ENCODE data around the gene MAP3K5. TPM values are rescaled to one million over a fixed set of nuclear protein-coding genes. Genes with fewer than 3 reads are reported as not detected.

MAP3K5 gene
- total and polyA plus RNA-seq, 2 of the 8 experiments (the other 6 are each of a cell fraction or from before 2014, with no cell fraction given), result 0.63 to 2.6 TPM

DNA sequence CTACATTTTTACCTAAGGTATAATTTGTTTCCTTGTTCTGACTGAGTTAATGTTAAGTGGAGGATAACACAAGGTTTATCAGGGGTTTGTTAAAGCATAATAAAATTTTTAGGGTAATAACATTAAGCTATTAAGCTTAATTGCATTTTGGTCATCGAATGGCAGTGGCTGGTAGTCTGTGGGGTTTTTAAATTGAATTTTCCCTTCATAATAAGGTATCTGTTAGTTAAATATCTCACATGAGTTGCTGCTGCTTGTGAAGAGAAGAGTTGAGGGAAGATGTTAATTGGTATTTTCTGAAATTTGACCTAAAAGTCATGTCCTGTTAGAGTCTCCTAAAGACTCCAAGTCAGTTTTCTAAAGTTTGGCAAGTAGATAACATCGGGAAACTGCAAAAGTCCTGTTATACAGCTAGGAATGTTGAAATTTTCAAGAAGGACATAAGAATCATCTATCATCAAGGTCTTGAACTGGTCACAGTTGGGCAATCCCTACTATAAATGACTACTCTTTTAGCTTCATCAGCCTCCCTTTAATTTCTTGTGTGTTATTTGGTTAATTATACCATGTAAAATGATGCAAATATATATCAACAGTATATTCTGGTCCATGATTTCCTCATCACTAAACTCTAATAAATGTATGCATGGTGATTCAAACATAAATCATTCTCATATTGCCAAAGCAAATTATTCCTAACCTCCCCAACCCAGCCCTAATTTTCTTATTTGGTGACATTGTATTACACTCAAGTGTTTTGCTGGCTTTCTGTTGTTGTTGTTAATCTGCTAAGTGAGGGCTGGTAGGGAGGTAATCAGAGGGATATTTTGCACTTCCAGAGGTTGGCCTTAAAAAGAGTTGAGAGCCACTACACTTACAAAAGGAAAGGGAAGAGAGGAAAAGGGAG is 64.0 kb downstream of the MAP3K5 start:
- no peak overlapping the region for H2AFZ ChIP-seq (ENCODE audit: low read length)
- H3K4me3 ChIP-seq (ENCODE audit: extremely low read depth in 1 of 4, insufficient read depth in 2 of 4, low read depth in 3 of 4, low read length in 4 of 4), result no peak overlapping the region
- peaks cover 0 to 1% (median 0%) of the 10 kb centered on the region in 4 experiments; a peak in 1 of 7 replicates for H3K27me3 ChIP-seq (replicated peaks in 1 of 4; ENCODE audit: control insufficient read depth in 3 of 4, extremely low read depth in 1 of 4, insufficient read depth in 3 of 4, low read length in 3 of 4)
- no peaks in the 10 kb centered on the region for H4K20me1 ChIP-seq (replicated peaks in 1 of 2; ENCODE audit: control insufficient read depth in 1 of 2, insufficient read depth in 2 of 2, low read length in 2 of 2)
- H3K36me3 ChIP-seq (ENCODE audit: control insufficient read depth in 2 of 4, insufficient read depth in 4 of 4, low read length in 3 of 4), result no peaks in the 10 kb centered on the region
- H3K18ac ChIP-seq (ENCODE audit: extremely low read depth, low read length), result no peak overlapping the region
- DNase-seq (ENCODE audit: low read depth in 1 of 2, low spot score in 2 of 2) (no peak), FAIRE-seq (no peak)
- H3K56ac ChIP-seq (replicated peaks; ENCODE audit: insufficient read length, low read depth, low read length), result no peak overlapping the region
- H3K4ac ChIP-seq (replicated peaks; ENCODE audit: insufficient read length, low read depth, low read length), result no peak overlapping the region
- no peak overlapping the region for H3K14ac ChIP-seq (ENCODE audit: insufficient read length)
- no peak overlapping the region for H4K91ac ChIP-seq (replicated peaks; ENCODE audit: insufficient read length, low read length)
- no peak overlapping the region for H3K4me2 ChIP-seq (ENCODE audit: insufficient read depth in 1 of 2, low read depth in 2 of 2, low read length in 2 of 2)
- no peaks in the 10 kb centered on the region for H3K79me1 ChIP-seq (ENCODE audit: low read depth, low read length)
- no peak overlapping the region for H2BK12ac ChIP-seq (ENCODE audit: low read depth, low read length)
- no peak overlapping the region for H4K8ac ChIP-seq (ENCODE audit: extremely low read depth, insufficient read depth, low read length)
- no peak overlapping the region for H3K27ac ChIP-seq (ENCODE audit: low read depth, low read length)
- no peak overlapping the region for H2BK15ac ChIP-seq (ENCODE audit: low read length)
- WGBS, 2 experiments (ENCODE audit: extremely low coverage in 1 of 2, insufficient coverage in 1 of 2, insufficient read length in 1 of 2, insufficient replicate concordance in 2 of 2, low coverage in 1 of 2, low lambda C conversion rate in 2 of 2, missing lambda C conversion rate in 1 of 2), result 91% methylated on average over 2 of the region's 2 CpGs; no CpG with 5 or more reads in 1 of the 2 experiments
- H3K23ac ChIP-seq (ENCODE audit: insufficient read length), result no peak overlapping the region
- no peak overlapping the region for H2BK5ac ChIP-seq (ENCODE audit: low read depth, low read length)
- H3K23me2 ChIP-seq (ENCODE audit: low read depth, low read length), result no peaks in the 10 kb centered on the region
- no peaks in the 10 kb centered on the region for H3K9me3 ChIP-seq (ENCODE audit: insufficient read depth in 2 of 2, low read depth in 1 of 2, low read length in 1 of 2)
- no peak overlapping the region for H4K5ac ChIP-seq (ENCODE audit: insufficient read length, low read depth, low read length)
- H3K79me2 ChIP-seq (ENCODE audit: control insufficient read depth in 1 of 2, insufficient read depth in 2 of 2, low read length in 2 of 2), result no peaks in the 10 kb centered on the region
- no peak overlapping the region for H2BK120ac ChIP-seq (replicated peaks; ENCODE audit: low read depth, low read length)
- no peak overlapping the region for H3K9ac ChIP-seq (replicated peaks in 1 of 4; ENCODE audit: extremely low read depth in 1 of 4, low read depth in 3 of 4, low read length in 3 of 4)
- no peak overlapping the region for H2BK20ac ChIP-seq (ENCODE audit: low read length)
- no peak overlapping the region for H2AK5ac ChIP-seq (ENCODE audit: low read depth, low read length)
- H3K4me1 ChIP-seq (replicated peaks in 1 of 4; ENCODE audit: control insufficient read depth in 3 of 4, insufficient read depth in 4 of 4, low read length in 3 of 4), result no peaks in the 10 kb centered on the region
- ChIA-PET CTCF (ENCODE audit: partially characterized antibody) (interaction anchor here (0.6 to 2.2 kb wide), 5 partner anchors 11 to 117 kb away, joined by 3 to 9 read pairs (median 6); partner anchors contain the start of gene MAP3K5), POLR2A (ENCODE audit: partially characterized antibody) (no interaction called here)
- TF ChIP-seq, protein P1, sequence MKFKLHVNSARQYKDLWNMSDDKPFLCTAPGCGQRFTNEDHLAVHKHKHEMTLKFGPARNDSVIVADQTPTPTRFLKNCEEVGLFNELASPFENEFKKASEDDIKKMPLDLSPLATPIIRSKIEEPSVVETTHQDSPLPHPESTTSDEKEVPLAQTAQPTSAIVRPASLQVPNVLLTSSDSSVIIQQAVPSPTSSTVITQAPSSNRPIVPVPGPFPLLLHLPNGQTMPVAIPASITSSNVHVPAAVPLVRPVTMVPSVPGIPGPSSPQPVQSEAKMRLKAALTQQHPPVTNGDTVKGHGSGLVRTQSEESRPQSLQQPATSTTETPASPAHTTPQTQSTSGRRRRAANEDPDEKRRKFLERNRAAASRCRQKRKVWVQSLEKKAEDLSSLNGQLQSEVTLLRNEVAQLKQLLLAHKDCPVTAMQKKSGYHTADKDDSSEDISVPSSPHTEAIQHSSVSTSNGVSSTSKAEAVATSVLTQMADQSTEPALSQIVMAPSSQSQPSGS (IDR thresholded peaks at IDR 0.05; ENCODE audit: low read length), result no peak
- TF ChIP-seq SP2 (IDR thresholded peaks at IDR 0.05; ENCODE audit: low read length), result no peak
- TF ChIP-seq CEBPB (IDR thresholded peaks at IDR 0.05; ENCODE audit: low read depth, low read length), result no peak
- TF ChIP-seq TAF1 (IDR thresholded peaks at IDR 0.05; ENCODE audit: low read depth, low read length), result no peak
- TF ChIP-seq YY1 (IDR thresholded peaks at IDR 0.05; ENCODE audit: low read depth, low read length), result no peak
- TF ChIP-seq POU5F1 (IDR thresholded peaks at IDR 0.05; ENCODE audit: low read depth, low read length), result no peak
- TF ChIP-seq GTF2F1 (IDR thresholded peaks at IDR 0.05; ENCODE audit: borderline replicate concordance, low read depth, low read length), result no peak
- no peak for TF ChIP-seq KDM1A (IDR thresholded peaks at IDR 0.05; ENCODE audit: borderline replicate concordance, low read length)
- no peak for TF ChIP-seq KDM4A (IDR thresholded peaks at IDR 0.05; ENCODE audit: low read depth, low read length, severe bottlenecking)
- TF ChIP-seq MAFK (IDR thresholded peaks at IDR 0.05; ENCODE audit: low read depth, low read length), result no peak
- no peak for TF ChIP-seq CBX8 (IDR thresholded peaks at IDR 0.05; ENCODE audit: borderline replicate concordance, low read depth, low read length)

Measured in H1 (cell line).